Measurements from ENCODE around the gene STX1B.

- TF ChIP-seq CTCF (conservative IDR thresholded peaks at IDR 0.05) = peak; percentile 73
- TF ChIP-seq ZFX (IDR thresholded peaks at IDR 0.05) = no peak
Measured at GRCh38 chr16:30953511-30954124, 56.8 kb downstream of the STX1B start.

All from C4-2B (cell line).